Fibroblast of lung (primary cell): Measurements from ENCODE around the gene N4BP2.

Source experiments
- CTCF ChIP-seq, 2 donors: IDR thresholded peaks in 1 of 2; conservative IDR thresholded peaks in 1 of 2; 1 replicate in 1 of 2; 2 replicates in 1 of 2; pipeline ENCODE4 v1.5.1; 2011 to 2012; ENCODE audit warnings: low read length in 2 of 2, control low read depth in 1 of 2, inconsistent platforms in 1 of 2, low read depth in 1 of 2, mild to moderate bottlenecking in 1 of 2
- EZH2 ChIP-seq: IDR thresholded peaks from 2 replicates; pipeline ENCODE4 v1.5.1; 2012; ENCODE audit warnings: low read length, control low read depth, mild to moderate bottlenecking; ENCODE audit errors: missing control alignments

GRCh38 chr4:40194602-40195161 lies 138.0 kb downstream of the N4BP2 start:
- TF ChIP-seq CTCF (conservative IDR thresholded peaks at IDR 0.05 in 1 of 2, IDR thresholded peaks at IDR 0.05 in 1 of 2; ENCODE audit: low read depth in 1 of 2, low read length in 2 of 2), result no peak
- TF ChIP-seq EZH2, result no peak
